DND-41 (cell line): ENCODE results near the gene CNTFR.

Experiments
- ATAC-seq: fragments of 200-7000 bp; cut with Tn5 transposase; 3 replicates; pipeline ENCODE4 v1.9.1; 2021; ENCODE audit warnings: low read depth; ENCODE audit not compliant: insufficient read depth
- DNase-seq: peaks from one replicate; pipeline ENCODE4 v3.0.0-alpha.2; 2020
- H2AFZ ChIP-seq: 2 replicates; pipeline ENCODE4 v1.6.0; 2012; ENCODE audit warnings: low read depth, low read length
- H3K27ac ChIP-seq: 2 replicates; pipeline ENCODE4 v1.5.1; 2012; ENCODE audit warnings: low read length, inconsistent platforms
- H3K27me3 ChIP-seq: fragments of 200-600 bp; sonication (generic); 2 replicates; pipeline ENCODE4 v1.6.0; 2012; ENCODE audit warnings: low read length, mild to moderate bottlenecking, inconsistent platforms; ENCODE audit not compliant: insufficient read depth, poor library complexity
- H3K36me3 ChIP-seq: 2 replicates; pipeline ENCODE4 v1.5.1; 2012; ENCODE audit warnings: low read length, inconsistent platforms; ENCODE audit not compliant: insufficient read depth
- H3K4me1 ChIP-seq: 2 replicates; pipeline ENCODE4 v1.5.1; 2012; ENCODE audit warnings: mild to moderate bottlenecking, low read length; ENCODE audit not compliant: insufficient read depth
- H3K4me2 ChIP-seq: 2 replicates; pipeline ENCODE4 v1.6.0; 2012; ENCODE audit warnings: mild to moderate bottlenecking, moderate library complexity, low read length, inconsistent platforms; ENCODE audit not compliant: insufficient read depth
- H3K4me3 ChIP-seq, 2 experiments: fragments of 200-600 bp in 1 of 2; shearing (Covaris generic) in 1 of 2; 2 replicates each; pipeline ENCODE4 v1.5.1; 2012 to 2016; ENCODE audit warnings: inconsistent platforms in 2 of 2, low read length in 2 of 2, mild to moderate bottlenecking in 2 of 2, low read depth in 1 of 2, moderate library complexity in 1 of 2
- H3K79me2 ChIP-seq: 2 replicates; pipeline ENCODE4 v1.6.0; 2012; ENCODE audit warnings: low read length, inconsistent platforms; ENCODE audit not compliant: insufficient read depth
- H3K9ac ChIP-seq: 2 replicates; pipeline ENCODE4 v1.6.0; 2012; ENCODE audit warnings: low read depth, mild to moderate bottlenecking, inconsistent platforms, low read length, moderate library complexity
- H3K9me3 ChIP-seq: 2 replicates; pipeline ENCODE4 v1.5.1; 2012; ENCODE audit warnings: low read length, moderate library complexity, mild to moderate bottlenecking, inconsistent platforms; ENCODE audit not compliant: insufficient read depth, severe bottlenecking
- H4K20me1 ChIP-seq: 2 replicates; pipeline ENCODE4 v1.6.0; 2012; ENCODE audit warnings: low read length; ENCODE audit not compliant: insufficient read depth
- CTCF ChIP-seq: IDR thresholded peaks from 2 replicates; pipeline ENCODE4 v1.5.1; 2012; ENCODE audit warnings: borderline replicate concordance, low read length, moderate library complexity, mild to moderate bottlenecking; ENCODE audit not compliant: poor library complexity, severe bottlenecking; ENCODE audit errors: extremely low read depth
- EZH2 ChIP-seq: IDR thresholded peaks from 3 replicates; pipeline ENCODE4 v1.6.1; 2012; ENCODE audit warnings: borderline replicate concordance, low read depth, mild to moderate bottlenecking, moderate library complexity, low read length, inconsistent platforms; ENCODE audit not compliant: severe bottlenecking

The CNTFR gene

GRCh38 chr9:34519321-34520020, 70.1 kb downstream of the CNTFR start:
- Histone ChIP-seq H3K9me3 (no peaks in the 10 kb centered on the region), H3K4me3 (no peak overlapping the region), H3K79me2 (no peaks in the 10 kb centered on the region), H3K27me3 (peaks cover 26% of the 10 kb centered on the region), H3K27ac (no peak overlapping the region), H3K4me2 (no peak overlapping the region), H4K20me1 (peaks cover 12% of the 10 kb centered on the region; the same call in 1 of the 2 replicates), H3K36me3 (no peaks in the 10 kb centered on the region), H3K9ac (no peak overlapping the region), H3K4me1 (peaks cover 16% of the 10 kb centered on the region), H2AFZ (no peak overlapping the region)
- TF ChIP-seq EZH2 (no peak), CTCF (peak; percentile 24)
- DNase-seq (no peak), ATAC-seq (no peak)

GRCh38 chr9:34518896-34519295, 70.6 kb downstream of the CNTFR start:
- Histone ChIP-seq H3K27ac (no peak overlapping the region), H4K20me1 (peaks cover 12% of the 10 kb centered on the region; the same call in 1 of the 2 replicates), H3K79me2 (no peaks in the 10 kb centered on the region), H3K36me3 (no peaks in the 10 kb centered on the region), H3K4me1 (peaks cover 15% of the 10 kb centered on the region), H2AFZ (no peak overlapping the region), H3K27me3 (peaks cover 26% of the 10 kb centered on the region), H3K4me3 (no peak overlapping the region), H3K9ac (no peak overlapping the region), H3K9me3 (no peaks in the 10 kb centered on the region), H3K4me2 (no peak overlapping the region)
- TF ChIP-seq CTCF (no peak), EZH2 (no peak)
- ATAC-seq (no peak), DNase-seq (no peak)

GRCh38 chr9:34518110-34518616, 71.4 kb downstream of the CNTFR start:
- Histone ChIP-seq H3K36me3 (no peaks in the 10 kb centered on the region), H3K27me3 (peaks cover 26% of the 10 kb centered on the region), H3K9me3 (no peaks in the 10 kb centered on the region), H3K27ac (no peak overlapping the region), H3K4me2 (no peak overlapping the region), H4K20me1 (peaks cover 12% of the 10 kb centered on the region; the same call in 1 of the 2 replicates), H3K9ac (no peak overlapping the region), H3K4me3 (no peak overlapping the region), H3K79me2 (no peaks in the 10 kb centered on the region), H3K4me1 (peaks cover 7% of the 10 kb centered on the region), H2AFZ (no peak overlapping the region)
- ATAC-seq (no peak), DNase-seq (no peak)
- no peak for TF ChIP-seq CTCF
- no peak for TF ChIP-seq EZH2
